GM21515 (cell line): Measurements from ENCODE around the gene NCAM2.

Experiments
- ATAC-seq: cut with Tn5 transposase; IDR thresholded peaks from one replicate; pipeline ENCODE4 v1.9.1; 2021; ENCODE audit not compliant: unreplicated experiment

NCAM2 gene

GRCh38 chr21:20997636-20998455 lies at the start of gene NCAM2:
TSS of gene NCAM2 (plus strand) at chr21:20998409.
- no peak for ATAC-seq

GRCh38 chr21:20949884-20950283 lies 48.3 kb upstream of the NCAM2 start:
- no peak for ATAC-seq

- no peak for ATAC-seq
Observed at GRCh38 chr21:20965816-20966215, 32.4 kb upstream of the NCAM2 start.

- ATAC-seq: no peak
Observed at GRCh38 chr21:20968391-20968790, 29.8 kb upstream of the NCAM2 start.

- no peak for ATAC-seq
Observed at GRCh38 chr21:20970691-20971090, 27.5 kb upstream of the NCAM2 start.

GRCh38 chr21:20971296-20971921 lies 26.8 kb upstream of the NCAM2 start:
- ATAC-seq: no peak

GRCh38 chr21:20994790-20995189 lies 3.4 kb upstream of the NCAM2 start:
- ATAC-seq: no peak

GRCh38 chr21:20996421-20997310 lies 1.5 kb upstream of the NCAM2 start:
- no peak for ATAC-seq

- no peak for ATAC-seq
Observed at GRCh38 chr21:20997311-20997635, 936 bp upstream of the NCAM2 start.

GRCh38 chr21:20998456-20998789 lies 214 bp downstream of the NCAM2 start:
- ATAC-seq: no peak

GRCh38 chr21:20998886-20999285 lies 677 bp downstream of the NCAM2 start:
- no peak for ATAC-seq

- ATAC-seq: no peak
Observed at GRCh38 chr21:20999659-21000058, 1.4 kb downstream of the NCAM2 start.

- ATAC-seq: no peak
Observed at GRCh38 chr21:21000591-21001175, 2.5 kb downstream of the NCAM2 start.

GRCh38 chr21:21001591-21002100 lies 3.4 kb downstream of the NCAM2 start:
- ATAC-seq: no peak

GRCh38 chr21:21002153-21002552 lies 3.9 kb downstream of the NCAM2 start:
- ATAC-seq: no peak

GRCh38 chr21:21003701-21004100 lies 5.5 kb downstream of the NCAM2 start:
- no peak for ATAC-seq

GRCh38 chr21:21007606-21008005 lies 9.4 kb downstream of the NCAM2 start:
- no peak for ATAC-seq

- no peak for ATAC-seq
Observed at GRCh38 chr21:21010228-21010627, 12.0 kb downstream of the NCAM2 start.

GRCh38 chr21:21010698-21011097 lies 12.5 kb downstream of the NCAM2 start:
- no peak for ATAC-seq

GRCh38 chr21:21018821-21019220 lies 20.6 kb downstream of the NCAM2 start:
- ATAC-seq: no peak

- ATAC-seq: no peak
Observed at GRCh38 chr21:21019681-21020080, 21.5 kb downstream of the NCAM2 start.
